ENCODE measurements around the gene HTD2.
"Not testable (repeated sequence)": the region's sequence is repeated elsewhere in the genome, so short reads cannot be mapped to it uniquely, and the experiment has no call there.

Gene HTD2

DNA sequence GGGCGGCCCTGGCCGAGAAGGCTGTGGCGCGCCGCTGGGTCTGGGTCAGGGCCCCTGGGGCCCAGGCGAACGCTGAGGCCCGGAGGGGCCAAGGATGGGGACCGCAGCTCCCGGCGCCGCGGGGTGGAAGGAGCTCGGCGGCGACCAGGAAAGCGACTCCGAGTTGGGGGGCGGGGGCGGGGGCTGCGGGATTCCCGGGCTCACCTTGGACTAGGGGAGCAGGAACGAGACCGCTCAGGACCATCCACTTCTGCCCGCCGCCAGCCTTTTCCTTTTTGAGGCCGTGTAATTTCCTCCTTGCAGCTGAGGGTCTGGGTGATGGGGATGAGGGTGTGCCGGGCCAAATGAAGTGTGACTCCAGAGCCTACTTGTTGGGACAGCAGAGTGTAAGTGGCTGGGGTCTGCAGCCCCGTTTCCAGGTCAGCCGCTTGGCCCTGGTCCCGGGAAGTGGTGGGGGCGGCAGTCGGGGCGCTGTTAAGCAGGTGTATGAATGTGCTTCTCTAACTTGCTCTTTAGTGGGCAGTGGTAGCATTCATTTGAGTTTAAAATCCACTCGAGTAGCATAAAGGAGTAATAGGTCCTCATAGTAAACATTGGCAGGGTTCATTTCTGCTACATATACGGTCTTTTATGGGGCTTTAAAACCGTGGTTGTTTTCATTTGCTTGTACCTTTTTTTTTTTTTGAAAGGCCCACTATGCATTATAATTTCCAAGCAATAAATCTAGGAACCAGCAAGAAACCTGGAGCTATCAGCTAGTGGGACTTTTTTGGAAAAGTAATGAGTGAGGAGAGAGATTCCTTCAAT is 27.1 kb downstream of the HTD2 start:
- peak; percentile 28 for DNase-seq

DNA sequence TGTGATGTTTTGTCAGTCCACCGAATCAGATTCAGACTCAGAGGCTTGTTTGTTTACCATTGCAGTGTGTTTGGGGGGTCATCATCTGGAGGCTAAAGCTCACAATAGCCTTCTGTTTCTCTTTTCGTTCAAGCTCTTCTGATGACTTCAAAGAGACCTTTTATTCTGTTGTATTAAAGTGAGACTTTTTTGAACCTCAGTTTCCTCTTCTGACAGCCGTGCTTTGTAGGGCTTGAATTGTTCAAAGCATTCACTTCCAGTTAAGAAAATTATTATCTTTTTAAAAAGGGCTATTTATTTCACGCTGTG is 27.6 kb downstream of the HTD2 start:
- no peak for DNase-seq

GRCh38 chr3:58334506-58334884 is 28.2 kb downstream of the HTD2 start:
- DNase-seq, result no peak

DNA sequence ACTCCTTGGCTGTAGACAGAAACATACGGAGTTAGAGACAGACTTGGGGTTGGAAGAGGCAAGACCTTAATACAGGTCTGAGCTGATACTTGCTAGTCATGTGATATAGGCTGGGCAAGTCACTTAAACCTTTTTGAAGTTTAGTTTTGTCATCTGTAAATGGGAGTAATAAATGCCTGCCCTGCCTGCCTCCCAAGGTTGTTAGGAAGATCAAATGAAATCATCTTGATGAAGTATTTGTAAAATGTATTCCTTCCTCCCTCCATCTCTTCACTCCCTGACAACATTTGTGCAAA is 29.3 kb downstream of the HTD2 start:
- DNase-seq, result no peak

- no peak for DNase-seq
Observed at GRCh38 chr3:58336135-58336882, 30.0 kb downstream of the HTD2 start.

DNA sequence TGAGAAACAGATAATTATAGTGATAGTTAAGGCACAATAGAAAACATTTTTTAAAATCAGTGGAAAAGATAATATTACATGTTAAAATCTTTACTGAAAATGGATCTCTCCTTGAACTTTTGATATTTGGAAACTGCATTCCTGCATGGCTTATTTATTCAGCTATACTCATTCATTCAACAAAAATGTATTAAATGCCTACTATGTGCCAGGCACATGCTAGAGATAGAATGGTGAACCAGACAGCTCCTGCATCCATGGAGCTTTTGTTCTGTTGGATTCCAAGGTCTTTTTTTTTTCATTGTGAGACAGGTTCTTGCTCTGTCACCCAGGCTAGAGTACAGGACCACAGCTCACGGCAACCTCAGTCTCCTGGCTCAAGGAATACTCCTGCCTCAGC is 30.9 kb downstream of the HTD2 start:
- no peak for DNase-seq

GRCh38 chr3:58339146-58339545 is 32.8 kb downstream of the HTD2 start:
- not testable (repeated sequence) for DNase-seq

DNA sequence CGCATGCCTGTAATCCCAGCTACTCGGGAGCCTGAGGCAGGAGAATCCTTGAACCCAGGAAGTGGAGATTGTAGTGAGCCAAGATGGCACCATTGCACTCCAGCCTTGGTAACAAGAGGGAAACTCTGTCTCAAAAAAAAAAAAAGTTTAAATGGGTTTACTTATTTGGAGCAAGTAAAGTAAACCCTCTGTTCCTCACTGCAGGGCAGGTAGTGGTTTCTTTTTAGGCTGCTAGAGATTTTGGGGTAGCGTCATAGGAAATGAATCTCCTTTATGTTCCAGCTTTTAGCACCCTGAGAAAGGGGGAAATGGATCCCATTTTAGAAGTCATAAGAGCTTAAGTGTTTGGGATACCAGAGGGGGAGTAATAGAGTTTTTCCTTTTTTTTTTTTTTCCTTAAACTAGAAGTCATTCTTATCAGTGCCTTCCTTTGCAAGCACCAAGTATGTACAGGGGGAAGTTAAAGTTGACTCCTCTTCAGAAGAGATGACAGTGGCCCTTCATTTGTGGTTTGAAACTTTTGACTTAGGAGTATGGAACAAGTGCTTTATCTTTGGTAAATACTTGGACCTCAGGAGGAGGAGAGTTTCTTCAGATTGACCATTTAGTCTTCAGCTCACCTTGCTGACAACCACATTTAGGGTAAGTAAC is 34.4 kb downstream of the HTD2 start:
- DNase-seq, result no peak

- no peak for DNase-seq
Observed at GRCh38 chr3:58341376-58341775, 35.1 kb downstream of the HTD2 start.

DNA sequence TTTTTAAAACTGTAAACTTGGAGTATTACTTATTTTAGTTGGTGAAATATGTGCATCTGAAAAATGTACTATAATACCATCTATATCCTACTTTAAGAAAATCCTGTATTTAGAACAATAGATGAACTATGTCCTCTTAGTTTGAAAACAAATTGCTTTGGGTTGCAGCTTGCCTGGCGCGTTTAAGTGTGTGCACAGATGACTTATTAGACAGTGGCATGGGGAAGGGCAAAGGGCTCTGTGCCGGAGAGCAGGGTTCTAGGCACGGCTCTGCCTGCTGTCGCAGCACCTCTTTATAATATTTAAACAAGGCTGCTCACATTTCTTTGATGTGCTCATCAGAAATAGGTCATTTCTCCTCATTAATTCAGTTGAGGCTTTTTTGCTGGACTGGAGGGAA is 36.4 kb downstream of the HTD2 start:
- DNase-seq, result no peak

GRCh38 chr3:58345457-58345856 is 39.1 kb downstream of the HTD2 start:
- DNase-seq, result no peak

DNA sequence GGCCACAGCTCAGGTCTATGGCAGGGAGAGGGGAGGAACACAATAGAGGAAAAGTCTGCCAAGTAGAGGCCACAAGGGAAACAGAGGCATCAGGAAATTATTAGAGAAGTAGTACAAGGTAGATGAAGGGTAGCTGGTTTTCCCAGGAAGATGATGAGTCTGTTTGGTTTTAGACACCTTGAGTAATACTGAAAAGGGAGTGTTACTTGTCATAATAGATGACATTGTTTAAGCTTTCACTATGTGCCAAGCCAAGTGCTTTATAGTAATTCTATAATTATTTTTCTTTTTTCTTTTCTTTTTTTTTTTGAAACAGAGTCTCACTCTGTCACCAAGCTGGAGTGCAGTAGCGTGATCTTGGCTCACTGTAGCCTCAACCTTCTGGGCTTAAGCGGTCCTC is 40.0 kb downstream of the HTD2 start:
- DNase-seq, result no peak

GRCh38 chr3:58347984-58348383 is 41.7 kb downstream of the HTD2 start:
- no peak for DNase-seq

GRCh38 chr3:58349792-58350626 is 43.7 kb downstream of the HTD2 start:
- DNase-seq, result no peak

- no peak for DNase-seq
Observed at GRCh38 chr3:58350627-58351013, 44.3 kb downstream of the HTD2 start.

- no peak for DNase-seq
Observed at GRCh38 chr3:58351920-58352319, 45.6 kb downstream of the HTD2 start.

GRCh38 chr3:58352626-58353025 is 46.3 kb downstream of the HTD2 start:
- no peak for DNase-seq

DNA sequence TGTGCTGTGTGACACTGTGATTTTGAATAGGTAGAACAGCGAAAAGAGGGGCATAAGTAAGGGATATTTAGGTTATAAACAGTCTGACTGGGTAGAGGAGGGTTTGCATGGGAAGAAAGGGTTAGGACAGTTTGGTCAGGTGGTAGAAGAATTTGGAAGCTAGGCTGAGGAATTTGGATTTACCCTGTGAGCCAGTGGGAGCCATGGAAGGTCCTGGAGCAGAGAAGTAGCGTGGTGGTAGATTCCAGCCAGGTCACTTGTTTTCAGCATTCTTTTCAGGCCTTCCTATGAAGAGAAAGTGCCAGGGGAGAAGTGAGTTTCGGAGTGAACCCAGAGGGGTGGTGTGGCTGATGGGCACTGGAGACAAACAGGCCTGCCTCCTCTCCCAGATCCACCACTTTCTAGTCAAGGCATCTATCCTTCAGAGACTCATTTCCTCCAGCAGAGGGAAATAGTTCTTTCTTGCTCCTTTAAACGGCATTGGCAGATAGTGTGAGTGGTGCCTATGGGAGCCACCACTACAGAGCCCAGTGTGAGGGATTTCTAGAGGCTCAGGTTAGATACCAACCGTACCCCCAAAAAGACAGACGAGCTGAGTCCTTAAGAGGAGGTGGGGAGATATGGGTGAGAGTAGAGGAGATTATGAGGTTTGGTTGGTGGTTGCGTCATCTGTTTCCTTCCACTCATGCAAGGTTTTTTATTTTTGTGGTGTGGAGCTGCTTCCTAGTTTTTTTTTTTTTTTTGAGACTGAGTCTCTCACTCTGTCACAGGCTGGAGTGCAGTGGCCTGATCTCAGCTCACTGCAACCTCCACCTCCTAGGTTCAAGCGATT is 47.6 kb downstream of the HTD2 start:
- peak; percentile 28 for DNase-seq

DNA sequence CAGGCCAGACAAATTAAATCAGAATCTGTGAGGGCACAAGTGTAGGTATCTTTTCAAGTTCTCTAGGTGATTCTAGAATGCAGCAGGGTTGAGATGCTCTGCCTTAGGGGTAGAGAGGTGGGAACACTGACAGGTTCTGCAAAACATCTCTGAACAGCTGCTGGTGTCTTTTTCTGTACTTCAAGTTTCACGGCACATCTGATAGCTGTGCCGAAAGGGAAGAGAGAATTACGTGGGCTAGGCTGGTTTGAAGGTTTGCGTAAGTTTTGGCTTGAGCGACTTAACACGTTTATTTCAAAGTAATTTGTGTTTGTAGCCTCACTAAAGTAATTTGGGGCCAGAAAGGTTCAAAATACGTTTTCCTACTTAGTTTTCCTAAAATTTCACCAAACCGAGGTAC is 48.9 kb downstream of the HTD2 start:
- DNase-seq, result no peak

DNA sequence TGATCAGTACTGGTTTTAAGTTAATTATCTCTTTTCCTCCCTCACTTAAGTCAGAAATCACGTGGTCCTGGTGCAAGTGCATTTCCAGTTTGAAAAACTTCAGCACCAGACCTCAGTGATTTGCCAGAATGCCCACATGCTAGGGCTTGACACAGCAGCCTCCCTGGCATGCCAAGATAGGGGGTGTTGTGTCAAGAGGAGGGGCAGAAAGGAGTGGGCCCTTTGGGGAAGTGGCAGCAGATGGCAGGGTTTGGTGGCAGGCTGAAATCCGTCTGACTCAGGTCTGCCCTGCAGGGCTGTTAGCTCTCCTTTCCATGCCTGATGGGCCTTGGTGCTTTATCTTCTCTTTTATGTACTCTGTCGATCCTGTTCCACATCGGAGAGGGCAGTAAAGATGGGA is 49.7 kb downstream of the HTD2 start:
- no peak for DNase-seq

GRCh38 chr3:58357402-58357801 is 51.1 kb downstream of the HTD2 start:
- no peak for DNase-seq

GRCh38 chr3:58358092-58358491 is 51.8 kb downstream of the HTD2 start:
- DNase-seq, result no peak

DNA sequence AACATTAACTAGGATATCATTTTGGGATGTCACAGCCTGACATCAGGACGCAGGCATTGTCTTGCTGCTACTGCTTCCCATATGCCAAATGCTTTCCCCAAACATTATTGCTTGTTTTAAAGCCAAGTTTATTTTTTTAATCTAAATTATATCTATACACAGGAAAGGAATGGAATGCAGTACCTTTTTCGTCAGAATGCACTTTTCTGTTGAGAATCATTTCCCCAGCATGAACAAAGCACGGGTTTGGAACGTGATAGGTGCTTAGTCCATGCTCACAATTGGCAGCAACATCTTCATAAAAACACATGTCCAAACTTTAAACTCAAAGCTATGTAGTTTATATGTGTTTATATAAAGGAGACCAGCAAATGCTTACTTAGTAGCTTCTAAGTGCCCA is 52.5 kb downstream of the HTD2 start:
- DNase-seq, result no peak

Data from CD4-positive, alpha-beta T cell treated with Interleukin-6 for 4 hours (primary cell).